Left renal pelvis (tissue), 4 donors: ENCODE measurements around the gene TUBA4B. TPM values are rescaled to one million over a fixed set of nuclear protein-coding genes. Genes with fewer than 3 reads are reported as not detected.
"Not testable (repeated sequence)": the region's sequence is repeated elsewhere in the genome, so short reads cannot be mapped to it uniquely, and the experiment has no call there.

Experiments used
- DNase-seq, 4 donors: peaks; one replicate each; pipeline ENCODE4 v3.0.0-alpha.2; 2013; ENCODE audit warnings: low read depth in 4 of 4, low spot score in 3 of 4
- polyA plus RNA-seq, 4 donors: library from polyadenylated mRNA; unstranded; fragments of 120-200 nt; gene quantifications; one replicate each; pipeline ENCODE4 v1.2.1, GENCODE V29; 2013; ENCODE audit not compliant: insufficient read length in 4 of 4

TUBA4B gene
- polyA plus RNA-seq, 4 donors = 0.46 to 0.69 (median 0.61) TPM; not detected in 1

DNA sequence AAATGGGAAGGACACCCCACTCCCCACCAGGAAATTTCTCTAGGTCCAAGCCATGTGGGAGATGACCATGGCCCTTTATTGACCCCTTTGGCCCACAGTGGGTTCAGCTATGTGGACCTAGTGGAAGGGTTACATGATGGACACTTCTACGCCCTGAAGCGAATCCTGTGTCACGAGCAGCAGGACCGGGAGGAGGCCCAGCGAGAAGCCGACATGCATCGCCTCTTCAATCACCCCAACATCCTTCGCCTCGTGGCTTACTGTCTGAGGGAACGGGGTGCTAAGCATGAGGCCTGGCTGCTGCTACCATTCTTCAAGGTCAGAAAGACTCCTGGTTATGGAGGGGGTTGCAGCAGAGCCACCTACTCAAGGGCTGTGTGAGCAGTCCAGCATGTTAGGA is 6.5 kb upstream of the TUBA4B start:
- no peak for DNase-seq

DNA sequence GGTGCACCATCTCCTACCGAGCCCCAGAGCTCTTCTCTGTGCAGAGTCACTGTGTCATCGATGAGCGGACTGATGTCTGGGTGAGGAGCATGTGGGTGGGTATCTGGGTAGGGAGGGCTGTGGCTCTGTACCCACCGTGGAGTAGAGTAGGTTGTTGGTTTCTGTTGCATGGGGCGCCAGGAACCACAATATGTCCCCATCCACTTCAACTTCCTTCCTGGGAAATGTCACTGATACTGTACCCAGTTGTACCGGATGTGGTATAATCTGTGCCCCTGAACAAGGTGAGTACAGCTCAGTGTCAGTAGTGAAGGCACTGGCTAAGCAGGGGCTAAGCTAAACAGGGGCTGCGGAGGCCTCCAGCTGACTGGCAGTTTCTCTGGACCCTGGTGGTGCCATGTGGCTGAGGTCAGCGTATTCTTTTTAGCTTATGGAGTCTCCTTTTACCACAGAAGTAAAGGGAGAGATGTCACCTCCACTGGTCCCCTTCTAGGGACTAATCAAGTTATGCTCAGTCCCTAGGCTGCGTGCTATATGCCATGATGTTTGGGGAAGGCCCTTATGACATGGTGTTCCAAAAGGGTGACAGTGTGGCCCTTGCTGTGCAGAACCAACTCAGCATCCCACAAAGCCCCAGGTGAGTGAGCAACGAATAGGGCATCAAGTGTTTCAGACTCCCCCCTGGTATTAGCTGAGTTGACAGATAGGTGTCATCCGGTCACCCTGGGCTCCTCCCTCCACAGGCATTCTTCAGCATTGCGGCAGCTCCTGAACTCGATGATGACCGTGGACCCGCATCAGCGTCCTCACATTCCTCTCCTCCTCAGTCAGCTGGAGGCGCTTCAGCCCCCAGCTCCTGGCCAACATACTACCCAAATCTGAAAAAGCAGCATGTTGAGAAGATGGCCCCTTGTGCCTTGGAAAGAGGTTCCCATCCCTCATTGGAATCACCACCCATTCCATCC is 5.1 kb upstream of the TUBA4B start:
- DNase-seq = no peak

GRCh38 chr2:219248845-219249202 is 4.2 kb upstream of the TUBA4B start:
- DNase-seq = no peak

DNA sequence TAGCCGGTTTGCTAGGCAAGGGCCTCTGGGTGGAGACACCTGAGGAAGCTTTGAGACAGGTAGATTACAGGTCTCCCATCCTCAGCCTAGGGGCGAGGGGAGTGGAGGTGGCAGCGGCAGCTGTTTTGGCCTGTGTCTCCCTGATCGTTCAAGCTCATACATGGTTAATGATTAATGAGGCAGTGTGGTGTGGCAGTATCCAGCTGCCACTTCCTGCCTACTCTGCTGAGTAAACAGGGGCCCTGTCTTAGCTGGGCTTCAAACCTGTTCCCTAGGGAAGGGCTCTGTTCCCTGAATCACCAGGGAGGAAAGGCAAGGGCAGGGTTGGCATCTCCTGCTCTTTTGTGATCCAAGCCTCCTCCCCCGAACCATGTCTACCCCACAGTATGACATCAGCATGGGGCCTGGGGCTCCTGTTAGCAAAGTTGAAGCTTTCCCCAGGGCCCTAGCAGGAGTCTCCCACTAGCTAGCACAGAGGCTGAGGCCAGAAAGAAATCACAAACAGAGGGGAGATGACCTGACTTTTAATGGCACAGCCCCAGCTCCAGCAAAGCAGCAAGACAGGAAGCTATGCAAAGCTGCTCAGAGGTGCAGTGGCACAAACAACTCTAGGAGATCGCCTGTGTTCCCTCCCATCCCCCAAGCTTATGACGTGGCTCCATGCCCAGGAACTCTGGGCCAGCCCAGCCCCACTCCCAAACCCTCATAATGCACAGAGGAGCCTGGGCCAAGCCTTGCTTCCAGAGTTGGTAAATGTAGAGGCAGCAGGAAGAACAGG is 3.7 kb upstream of the TUBA4B start:
- no peak for DNase-seq

DNA sequence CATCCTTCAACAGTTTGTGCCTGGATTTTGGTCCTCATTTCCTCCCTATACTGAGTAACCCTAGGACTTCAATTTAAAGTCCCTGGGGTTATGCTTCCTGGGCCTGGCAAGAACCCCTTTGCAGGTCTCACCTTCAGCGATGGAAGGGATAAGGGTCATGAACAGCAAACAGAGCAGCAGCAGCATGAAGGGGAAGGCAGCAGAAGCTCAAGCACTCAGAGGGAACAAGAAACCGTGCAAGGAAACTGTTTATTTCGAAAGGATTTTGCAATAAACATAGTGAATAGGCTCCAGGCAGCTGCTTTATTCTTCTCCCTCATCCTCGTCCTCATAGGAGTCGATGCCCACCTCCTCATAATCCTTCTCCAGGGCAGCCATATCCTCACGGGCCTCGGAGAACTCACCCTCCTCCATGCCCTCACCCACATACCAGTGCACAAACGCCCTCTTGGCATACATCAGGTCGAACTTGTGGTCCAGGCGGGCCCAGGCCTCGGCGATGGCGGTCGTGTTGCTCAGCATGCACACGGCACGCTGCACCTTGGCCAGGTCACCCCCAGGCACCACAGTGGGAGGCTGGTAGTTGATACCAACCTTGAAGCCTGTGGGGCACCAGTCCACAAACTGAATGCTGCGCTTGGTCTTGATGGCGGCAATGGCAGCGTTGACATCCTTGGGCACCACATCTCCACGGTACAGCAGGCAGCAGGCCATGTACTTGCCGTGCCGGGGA is 2.8 kb upstream of the TUBA4B start:
- DNase-seq = no peak

DNA sequence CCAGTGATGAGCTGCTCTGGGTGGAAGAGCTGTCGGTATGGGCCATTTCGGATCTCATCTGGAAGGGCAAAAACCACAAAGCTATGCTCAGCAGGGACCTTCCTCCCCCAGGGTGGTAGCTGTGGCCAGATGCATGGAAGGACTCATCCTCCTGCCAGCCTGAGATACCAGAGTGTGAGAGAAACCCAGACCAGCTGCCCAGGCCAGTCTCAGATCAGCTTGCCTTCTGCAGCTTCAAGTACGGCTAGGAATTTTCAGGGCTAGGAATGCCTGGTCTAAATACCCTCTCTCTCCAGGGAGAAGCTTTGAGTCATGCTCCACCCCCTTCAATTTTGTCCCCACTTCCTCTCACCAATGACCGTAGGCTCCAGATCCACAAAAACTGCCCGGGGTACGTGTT is 1.4 kb upstream of the TUBA4B start:
- DNase-seq = no peak

- DNase-seq = no peak
These were observed 959 bp upstream of the TUBA4B start for GRCh38 chr2:219252084-219252483.

DNA sequence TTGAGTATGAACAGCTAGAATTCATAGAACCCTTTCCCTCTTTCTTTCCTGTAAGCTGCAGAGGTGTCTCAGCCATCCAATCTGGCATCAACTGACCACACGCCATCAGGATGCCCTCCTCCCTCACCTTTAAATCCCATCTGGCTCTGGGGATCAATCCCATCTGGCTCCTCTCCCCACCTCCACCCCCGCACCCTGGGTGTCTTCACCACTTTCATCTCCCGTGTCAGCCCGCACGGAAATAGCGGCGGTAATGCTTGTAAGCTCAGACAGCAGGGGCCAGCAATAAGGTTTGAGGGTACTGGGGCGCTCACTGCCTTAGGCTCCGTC is 508 bp upstream of the TUBA4B start:
- DNase-seq = no peak

GRCh38 chr2:219253753-219254589 is 928 bp downstream of the TUBA4B start, which contains the start of gene TUBA4A:
Gene TUBA4A, minus strand, starts transcription at chr2:219253918. Its CDS starts 60 bp downstream, at chr2:219253858.
- no peak for DNase-seq

GRCh38 chr2:219254590-219255201 is 1.7 kb downstream of the TUBA4B start:
- DNase-seq = no peak

DNA sequence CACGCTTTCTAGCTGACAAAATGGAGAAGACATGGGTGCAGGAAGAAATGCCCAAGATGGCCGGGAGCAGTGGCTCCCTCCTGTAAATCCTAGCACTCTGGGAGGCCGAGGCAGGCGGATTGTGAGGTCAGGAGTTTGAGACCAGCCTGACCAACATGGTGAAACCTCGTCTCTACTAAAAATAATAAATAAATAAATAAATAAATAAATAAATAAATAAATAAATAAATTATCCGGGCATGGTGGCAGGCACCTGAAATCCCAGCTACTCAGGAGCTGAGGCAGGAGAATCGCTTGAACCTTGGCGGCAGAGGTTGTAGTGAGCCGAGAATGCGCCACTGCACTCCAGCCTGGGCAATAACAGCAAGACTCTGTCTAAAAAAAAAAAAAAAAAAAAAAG is 5.9 kb downstream of the TUBA4B start:
- not testable (repeated sequence) for DNase-seq

DNA sequence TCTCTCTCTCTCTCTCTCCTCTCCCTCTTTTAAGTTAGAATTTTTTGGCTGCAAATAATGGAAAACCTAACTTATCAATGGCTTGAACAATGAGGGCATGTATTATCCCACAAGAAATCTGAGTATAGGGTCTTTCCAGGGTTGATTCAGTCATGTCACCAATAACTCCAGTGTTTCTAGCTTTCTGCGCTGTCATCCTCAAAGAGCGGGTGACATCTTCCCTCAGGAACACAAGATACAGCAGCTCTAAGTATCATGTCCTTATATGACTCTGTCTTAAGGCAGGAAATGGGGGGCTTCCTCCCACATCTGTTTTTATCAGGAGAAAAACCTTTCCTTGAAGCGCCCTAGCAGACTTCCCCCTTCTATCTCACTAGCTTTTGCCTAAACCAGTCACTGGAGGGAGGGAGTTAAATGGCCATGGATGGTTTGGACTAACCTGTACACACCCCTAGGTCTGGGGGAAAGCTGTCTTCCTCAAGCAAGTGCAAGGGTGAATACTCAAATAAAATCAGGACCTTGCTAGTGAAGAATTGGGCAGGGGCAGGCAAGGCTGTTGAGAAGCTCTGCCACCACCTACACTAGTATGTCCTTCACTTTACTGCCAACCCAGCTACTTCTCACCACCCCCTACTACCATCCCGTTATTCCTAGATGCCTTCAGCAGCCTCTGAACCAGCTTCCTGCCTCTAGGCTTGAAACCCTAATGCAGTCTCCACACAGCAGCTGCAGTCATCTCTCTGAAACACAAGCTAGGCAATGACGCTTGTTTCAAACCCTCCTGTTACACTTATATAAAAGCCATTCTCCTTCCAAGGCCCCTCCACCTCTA is 8.2 kb downstream of the TUBA4B start:
- DNase-seq = no peak

DNA sequence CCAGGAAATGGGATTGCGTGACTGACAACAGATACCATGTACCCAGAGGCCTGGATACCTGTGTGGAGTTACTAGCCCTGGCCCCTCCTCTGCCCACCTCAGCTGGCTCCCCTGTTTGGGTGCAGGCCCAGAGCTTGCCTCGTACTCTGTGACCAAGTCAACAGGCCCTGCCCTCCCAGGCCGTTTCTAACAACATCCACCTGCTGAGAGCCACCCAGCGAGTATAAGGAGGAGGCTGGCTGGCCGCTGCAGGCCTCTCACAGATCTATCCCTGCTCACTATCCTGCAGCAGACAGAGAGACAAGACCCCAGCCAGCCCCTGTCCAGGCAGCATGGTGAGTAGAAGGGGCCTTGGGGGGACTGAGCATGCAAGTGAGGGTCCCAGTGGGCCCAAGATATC is 13.2 kb downstream of the TUBA4B start:
- DNase-seq = no peak

- DNase-seq = no peak
These were observed 13.8 kb downstream of the TUBA4B start for GRCh38 chr2:219266886-219267285.

GRCh38 chr2:219268294-219268693 is 15.3 kb downstream of the TUBA4B start:
- DNase-seq = no peak

DNA sequence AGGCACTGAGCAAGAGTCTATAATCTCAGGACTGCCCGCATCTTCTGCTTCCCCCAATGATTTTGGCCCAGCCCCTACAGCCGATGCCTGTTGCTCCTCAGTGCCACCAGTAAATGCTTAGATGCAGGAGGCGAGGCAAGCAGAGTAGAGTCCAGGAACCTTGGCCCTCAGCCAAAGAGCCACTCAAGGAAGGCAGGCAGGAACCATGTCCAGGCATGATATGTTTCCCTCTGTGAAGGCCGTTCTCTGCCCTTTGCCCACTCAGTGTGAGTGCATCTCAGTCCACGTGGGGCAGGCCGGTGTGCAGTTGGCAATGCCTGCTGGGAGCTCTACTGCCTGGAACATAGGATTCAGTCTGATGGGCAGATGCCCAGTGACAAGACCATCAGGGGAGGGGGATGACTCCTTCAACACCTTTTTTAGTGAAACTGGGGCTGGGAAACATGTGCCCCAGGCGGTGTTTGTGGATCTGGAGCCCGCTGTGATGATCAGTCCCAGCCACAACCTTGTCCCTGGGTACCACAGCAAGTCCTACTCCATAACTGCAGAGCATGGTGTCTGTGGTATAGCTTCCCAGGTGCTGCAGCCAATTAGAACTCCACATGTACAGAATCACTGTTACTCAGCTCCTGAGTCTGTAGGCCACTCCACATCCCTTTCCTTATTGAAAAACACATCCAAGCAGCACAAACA is 16.5 kb downstream of the TUBA4B start:
- DNase-seq = no peak

- no peak for DNase-seq
These were observed 17.0 kb downstream of the TUBA4B start for GRCh38 chr2:219270055-219270372.

GRCh38 chr2:219271021-219271420 is 18.0 kb downstream of the TUBA4B start:
- no peak for DNase-seq

DNA sequence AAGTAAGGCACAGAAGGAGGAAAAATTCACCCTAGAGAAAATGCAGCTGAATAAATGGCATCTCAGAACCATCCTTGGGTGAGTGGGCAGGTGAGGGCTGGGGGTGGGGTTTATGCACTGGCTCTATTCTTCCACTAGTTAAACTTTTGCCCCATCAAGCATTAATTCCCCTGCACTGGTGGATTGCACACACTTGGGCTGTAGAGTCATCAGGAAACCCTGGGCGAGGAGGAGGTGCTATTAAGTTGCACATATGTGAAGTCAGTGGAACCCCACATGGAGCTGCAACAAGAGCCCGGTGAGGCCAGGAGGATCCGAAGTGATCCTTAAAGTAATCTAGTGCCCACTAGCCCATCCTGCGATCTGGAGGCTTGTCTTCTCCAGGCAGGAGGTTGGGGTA is 19.3 kb downstream of the TUBA4B start:
- no peak for DNase-seq
